ENCODE measurements around the gene SPATA9.

SPATA9 gene

GRCh38 chr5:95682891-95683290 is at the start of gene SPATA9:
Gene SPATA9, minus strand, starts transcription at chr5:95682991. Its CDS starts 137 bp downstream, at chr5:95682854.
- no peak for DNase-seq

GRCh38 chr5:95731571-95732554 is 49.1 kb upstream of the SPATA9 start:
- no peak for DNase-seq

DNA sequence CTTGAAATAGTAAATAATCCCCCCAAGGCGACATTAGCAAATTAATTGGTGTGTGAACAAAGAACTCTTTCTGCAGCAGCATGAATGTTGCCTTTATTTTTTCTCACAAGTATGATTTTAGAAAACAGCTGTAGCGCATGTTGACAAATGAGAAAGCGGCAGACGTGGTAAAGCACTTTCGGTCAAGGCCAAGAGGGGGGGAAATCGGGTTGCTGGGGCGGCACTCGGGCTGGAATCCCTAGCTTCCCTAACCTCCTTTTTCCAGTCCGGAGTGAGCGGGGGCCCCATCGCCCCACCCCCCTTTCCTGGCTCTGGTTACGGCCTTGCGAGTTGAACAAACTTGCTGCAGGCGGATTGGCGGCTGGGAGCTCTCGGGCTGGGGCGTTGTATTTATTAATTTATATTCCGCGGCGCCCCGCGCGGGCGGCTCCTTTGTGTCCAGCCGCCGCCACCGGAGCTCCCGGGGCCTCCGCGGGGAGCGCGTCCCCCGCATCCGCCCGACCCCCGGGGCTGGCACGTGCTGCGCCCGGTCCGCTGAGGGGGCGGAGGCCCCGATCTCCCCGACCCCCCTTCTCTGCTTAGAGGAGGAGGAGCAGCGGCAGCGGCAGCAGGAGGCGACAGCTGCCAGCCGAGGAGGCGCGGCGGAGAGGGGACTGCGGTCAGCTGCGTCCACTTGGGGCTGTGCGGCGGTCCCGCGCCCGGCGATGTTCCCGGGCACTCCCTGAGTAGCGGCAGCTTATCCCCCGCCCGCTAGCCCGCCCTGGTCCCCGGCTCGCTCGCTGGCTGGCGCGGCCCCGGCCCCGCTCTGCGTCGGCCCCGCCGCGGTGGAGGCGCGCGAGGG is 48.2 kb upstream of the SPATA9 start, which contains the start of gene RHOBTB3:
Gene RHOBTB3 (plus strand): TSS at position 607 of the 841 bp plus-strand sequence. CDS start 347 bp downstream, outside the sequence.
- DNase-seq, result peak; percentile 63

GRCh38 chr5:95730011-95730700 is 47.4 kb upstream of the SPATA9 start:
- DNase-seq, result no peak

DNA sequence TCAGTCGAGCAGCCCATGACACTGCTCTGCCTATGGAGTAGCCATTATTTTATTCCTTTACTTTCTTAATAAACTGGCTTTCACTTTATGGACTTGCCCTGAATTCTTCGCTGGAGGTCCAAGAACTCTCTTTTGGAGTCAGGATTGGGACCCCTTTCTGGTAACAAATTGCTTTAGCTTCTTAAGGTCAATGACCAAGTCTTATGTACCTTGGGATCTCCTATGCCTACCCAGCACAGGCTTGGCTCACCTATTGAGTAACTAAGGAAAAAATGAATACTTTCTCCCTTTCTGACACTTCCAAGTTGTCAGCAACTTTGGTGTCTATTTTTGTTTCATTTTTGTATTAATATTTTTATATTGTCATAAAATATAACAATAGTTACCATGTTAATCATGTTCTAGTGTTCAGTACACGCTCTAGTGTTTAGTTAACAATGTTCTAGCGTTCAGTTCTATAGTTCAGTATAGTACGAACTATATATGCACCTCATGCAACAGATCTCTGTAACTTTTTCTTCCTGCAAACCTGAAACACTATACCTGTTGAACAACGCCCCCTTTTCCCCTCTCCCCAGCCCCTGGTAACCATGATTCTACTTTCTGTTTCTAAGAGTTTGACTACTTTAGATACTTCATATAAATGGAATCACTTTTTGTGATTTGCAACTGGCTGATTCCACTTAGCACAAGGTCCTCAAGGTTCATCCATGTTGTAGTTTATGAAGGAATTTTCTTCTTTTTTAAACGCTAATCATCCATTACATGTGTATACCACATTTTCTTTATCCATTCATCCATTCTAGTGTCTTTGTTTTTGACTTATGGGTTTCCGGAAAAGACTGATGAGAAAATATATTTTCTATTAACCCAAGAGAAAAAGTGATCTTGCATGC is 46.6 kb upstream of the SPATA9 start:
- no peak for DNase-seq

DNA sequence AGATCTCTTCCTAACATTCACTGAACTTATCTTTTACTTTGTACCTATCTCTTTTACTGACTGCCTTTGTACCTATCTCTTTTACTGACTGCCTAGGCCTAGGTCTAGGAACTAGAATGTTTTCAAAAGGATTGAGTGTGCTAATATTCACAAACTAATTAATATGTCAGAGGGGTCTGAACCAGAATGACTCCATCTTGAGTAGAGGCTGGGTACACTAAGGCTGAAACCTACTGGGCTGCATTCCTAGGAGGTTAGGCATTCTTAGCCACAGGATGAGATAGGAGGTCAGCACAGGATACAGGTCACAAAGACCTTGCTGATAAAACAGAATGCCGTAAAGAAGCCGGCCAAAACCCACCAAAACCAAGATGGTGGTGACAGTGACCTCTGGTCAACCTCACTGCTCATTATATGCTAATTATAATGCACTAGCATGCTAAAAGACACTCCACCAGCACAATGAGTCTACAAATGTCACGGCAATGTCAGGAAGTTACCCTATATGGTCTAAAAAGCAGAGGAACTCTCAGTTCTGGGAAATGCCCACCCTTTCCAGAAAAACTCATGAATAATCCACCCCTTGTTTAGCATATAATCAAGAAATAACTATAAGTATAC is 45.8 kb upstream of the SPATA9 start:
- no peak for DNase-seq

DNA sequence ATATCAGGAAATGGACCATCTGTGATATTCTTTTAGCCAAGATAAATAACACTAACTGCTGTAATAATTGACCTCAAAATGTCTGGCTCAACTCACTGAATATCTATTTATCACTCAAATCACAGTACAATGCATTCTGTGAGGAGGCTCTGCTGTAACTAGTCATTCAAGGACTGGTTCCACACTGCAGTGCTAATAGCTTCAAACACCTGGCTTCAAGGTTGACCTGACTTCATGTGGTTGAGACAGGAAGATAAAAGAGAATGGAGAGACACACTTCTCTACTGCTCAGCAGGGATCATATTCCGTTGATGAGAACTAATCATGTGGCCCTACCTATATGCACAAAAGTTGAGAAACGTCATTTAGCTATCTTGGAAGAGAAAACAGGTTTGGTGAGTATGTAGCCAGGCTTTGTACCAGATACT is 45.0 kb upstream of the SPATA9 start:
- DNase-seq, result no peak

DNA sequence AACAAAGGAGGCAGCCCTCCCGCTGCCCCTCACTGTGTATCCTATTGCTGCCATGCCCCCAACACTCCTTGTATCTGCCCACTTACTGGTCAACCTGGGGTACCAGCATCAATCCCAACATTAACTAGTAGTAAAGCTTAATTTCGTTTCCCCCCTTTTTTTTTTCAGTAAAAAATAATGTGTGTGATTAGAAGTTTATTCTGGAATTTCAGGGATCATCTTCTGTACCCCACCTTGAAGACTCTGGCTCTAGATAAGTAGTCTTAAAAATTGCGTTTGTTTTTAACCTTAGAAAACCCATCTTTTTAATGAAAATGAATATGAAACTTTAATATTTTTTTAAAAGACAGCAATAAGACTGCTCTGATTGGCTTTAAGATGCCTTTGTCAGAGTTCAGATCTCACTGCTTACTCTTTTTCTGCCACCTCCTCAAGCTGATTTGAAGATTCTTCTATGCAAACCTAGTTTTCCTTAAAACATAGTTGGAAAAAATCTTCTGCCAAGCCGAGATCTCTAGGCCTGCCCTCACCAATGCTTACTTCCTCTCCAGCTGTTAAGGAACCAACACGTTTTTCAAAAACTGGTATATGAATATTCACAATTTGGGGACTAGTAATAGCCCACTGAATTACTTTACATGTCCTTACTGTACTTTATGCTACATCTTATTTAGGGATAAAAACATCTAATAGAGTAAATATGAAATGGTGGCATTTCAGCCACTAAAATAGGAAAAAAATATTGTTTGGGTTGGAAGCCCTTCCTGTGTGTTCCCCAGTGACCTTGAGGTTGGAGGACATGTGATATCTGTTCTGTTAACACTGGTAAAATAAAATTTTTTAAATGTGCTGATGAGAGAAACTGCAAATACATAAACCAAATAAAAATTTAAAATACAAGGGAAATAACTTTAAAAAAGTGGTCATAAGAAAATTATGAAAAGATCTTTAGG is 44.3 kb upstream of the SPATA9 start:
- DNase-seq, result no peak

DNA sequence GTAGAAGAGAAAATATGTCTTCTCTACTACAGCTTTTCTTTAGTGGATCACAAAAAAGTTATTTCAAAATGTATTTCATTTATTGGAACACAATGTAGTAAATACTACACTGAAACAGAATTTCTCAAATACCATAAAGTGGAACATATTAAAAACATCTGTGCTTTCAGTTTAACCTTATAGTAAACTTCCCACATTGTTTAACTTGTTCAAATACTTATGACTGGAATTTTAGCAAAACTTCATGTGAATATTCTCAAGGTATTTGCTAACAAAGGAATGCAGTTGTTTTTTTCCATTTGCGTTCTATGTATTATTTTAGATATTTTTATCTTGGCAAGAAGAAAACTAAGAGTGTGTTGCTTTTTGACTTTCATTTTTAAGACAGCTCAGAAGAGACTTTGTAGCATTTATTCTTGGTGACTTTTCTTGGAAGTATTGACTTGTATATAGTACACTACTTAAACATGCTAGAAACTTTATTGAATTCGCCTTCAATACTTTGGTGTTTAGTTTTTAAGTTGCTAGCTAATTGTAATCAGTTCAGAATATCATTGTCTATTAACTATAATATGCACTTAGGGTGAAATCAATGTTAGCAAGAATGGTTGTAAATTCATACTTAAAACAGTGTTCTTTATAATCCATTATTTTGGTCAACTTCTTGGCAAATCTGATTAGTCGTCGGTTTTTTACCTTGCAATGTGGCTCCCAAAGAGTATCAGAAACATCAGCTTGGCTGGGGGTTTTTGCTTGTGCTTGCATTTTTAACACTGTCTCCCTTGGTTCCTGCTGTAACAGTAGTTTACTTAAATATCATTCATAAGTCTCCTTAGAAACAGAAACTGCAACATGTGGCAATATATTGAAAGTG is 43.4 kb upstream of the SPATA9 start:
- no peak for DNase-seq

- DNase-seq, result no peak
These were observed 42.5 kb upstream of the SPATA9 start for GRCh38 chr5:95725071-95725820.

DNA sequence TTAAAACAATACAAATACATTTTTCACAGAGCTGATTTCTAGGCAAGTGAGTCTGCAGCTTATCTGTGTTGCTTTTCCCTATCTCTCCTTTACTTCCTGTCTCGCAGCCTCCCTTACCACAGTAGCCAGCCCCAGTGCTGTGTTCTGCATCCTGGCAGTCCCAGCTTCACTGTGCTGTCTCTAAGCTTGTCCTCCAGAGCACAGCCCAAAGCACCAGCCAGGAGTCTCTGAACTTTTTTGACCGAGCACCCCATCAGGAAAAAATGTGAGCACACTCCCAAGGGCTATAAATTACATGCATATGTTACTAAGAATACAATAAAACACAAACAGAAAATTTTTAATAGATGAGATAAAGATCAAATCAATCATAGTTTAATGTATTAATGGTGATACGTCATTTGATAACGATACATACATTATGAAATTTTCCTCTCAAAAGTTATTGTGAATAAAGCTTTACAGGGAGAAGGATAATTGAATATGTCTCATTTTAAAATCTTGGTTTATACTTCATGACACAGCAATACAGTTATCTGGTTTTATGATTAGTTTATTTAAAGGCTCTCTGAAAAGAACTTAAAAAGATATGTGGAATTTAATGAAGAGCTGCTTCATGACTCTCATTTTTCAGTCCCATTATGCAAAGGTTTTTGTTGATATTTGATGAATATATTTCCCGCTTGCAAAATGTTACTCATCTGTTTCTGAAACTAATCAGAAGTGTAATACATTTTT is 41.0 kb upstream of the SPATA9 start:
- DNase-seq, result no peak

DNA sequence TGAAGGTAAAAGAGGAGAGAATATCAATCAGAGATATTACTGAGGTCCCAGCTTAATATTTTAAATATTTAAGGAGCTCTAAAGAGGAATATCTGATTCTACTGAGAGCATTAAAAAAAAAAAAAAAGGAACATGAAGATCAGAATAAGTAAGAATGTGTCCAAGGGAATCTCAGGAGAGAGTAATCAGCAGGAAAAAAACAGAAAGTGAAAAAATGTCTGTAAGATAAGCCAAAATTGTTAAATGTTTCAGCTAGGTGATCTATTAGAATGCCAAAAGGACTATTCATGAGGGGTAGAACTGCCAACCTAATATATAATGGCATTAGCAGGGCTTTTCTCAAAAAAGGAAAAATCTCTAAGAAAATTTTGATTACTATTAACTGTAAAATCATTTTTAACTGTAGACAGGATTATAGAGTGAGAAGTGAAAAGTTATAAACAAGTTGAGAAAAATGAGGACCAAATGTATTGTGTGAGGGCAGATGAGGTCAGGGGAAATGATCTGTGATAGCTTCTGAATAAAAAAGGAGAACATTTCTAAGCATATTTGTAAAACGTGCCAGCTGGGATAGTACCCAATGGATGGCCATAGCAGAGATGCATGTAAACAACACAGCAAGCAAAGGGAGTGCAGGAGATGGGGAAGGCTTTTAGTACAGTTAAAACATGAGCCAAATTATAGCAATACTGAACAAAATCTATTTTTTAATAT is 38.9 kb upstream of the SPATA9 start:
- no peak for DNase-seq

- DNase-seq, result no peak
These were observed 37.4 kb upstream of the SPATA9 start for GRCh38 chr5:95720094-95720786.

DNA sequence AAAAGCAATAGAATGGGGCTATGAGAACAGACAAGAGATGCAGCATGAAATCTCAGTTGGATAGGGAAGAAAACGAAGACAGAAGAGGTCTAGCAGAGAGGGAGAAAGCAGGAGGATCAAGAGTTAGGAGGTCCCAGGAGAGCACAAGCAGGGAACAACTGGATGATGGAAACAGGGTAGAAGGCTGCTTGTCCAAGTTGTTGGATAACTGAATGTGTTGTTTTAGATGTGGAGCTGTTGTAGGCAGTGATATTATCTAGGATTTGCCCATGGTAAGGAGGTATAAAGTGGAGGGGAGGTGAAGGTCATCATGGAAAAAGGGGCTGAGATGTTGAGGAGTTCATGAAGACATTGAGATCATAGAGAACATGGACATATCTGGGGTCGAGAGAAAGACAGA is 35.9 kb upstream of the SPATA9 start:
- DNase-seq, result no peak

GRCh38 chr5:95718203-95718602 is 35.4 kb upstream of the SPATA9 start:
- DNase-seq, result no peak

GRCh38 chr5:95717439-95717838 is 34.6 kb upstream of the SPATA9 start:
- DNase-seq, result no peak

Data from NCI-H1436 (cell line).